Lung (tissue), 12 donors: Measurements from ENCODE around the gene RBM42. TPM values are rescaled to one million over a fixed set of nuclear protein-coding genes. Genes with fewer than 3 reads are reported as not detected.
"Not testable (repeated sequence)": the region's sequence is repeated elsewhere in the genome, so short reads cannot be mapped to it uniquely, and the experiment has no call there.

ENCODE experiments used
- ATAC-seq: fragments of 200-7000 bp; cut with Tn5 transposase; one replicate; pipeline ENCODE4 v1.9.1; 2020; ENCODE audit warnings: moderate number of reproducible peaks; ENCODE audit not compliant: insufficient read depth, low FRiP score
- DNase-seq, 3 donors: peaks; one replicate each; pipeline ENCODE4 v3.0.0-alpha.2; 2013 to 2017
- H3K27ac ChIP-seq, 2 donors: one replicate each; pipeline ENCODE4 v1.5.1; 2013; ENCODE audit warnings: mild to moderate bottlenecking in 2 of 2, moderate library complexity in 2 of 2, control low read depth in 1 of 2, inconsistent platforms in 1 of 2, low read depth in 1 of 2, low read length in 1 of 2
- H3K27me3 ChIP-seq, 3 donors: one replicate each; pipeline ENCODE4 v1.5.1; 2013; ENCODE audit warnings: low read length in 2 of 3; ENCODE audit not compliant: control insufficient read depth in 3 of 3, insufficient read depth in 3 of 3
- H3K36me3 ChIP-seq, 4 donors: one replicate each; pipeline ENCODE4 v1.5.1; 2013; ENCODE audit warnings: low read length in 4 of 4, mild to moderate bottlenecking in 1 of 4, moderate library complexity in 1 of 4; ENCODE audit not compliant: control insufficient read depth in 4 of 4, insufficient read depth in 4 of 4
- H3K4me1 ChIP-seq, 5 donors: one replicate each; pipeline ENCODE4 v1.5.1; 2013; ENCODE audit warnings: low read length in 5 of 5, mild to moderate bottlenecking in 2 of 5, moderate library complexity in 1 of 5; ENCODE audit not compliant: control insufficient read depth in 5 of 5, insufficient read depth in 5 of 5
- H3K4me3 ChIP-seq: one replicate; pipeline ENCODE4 v1.5.1; 2013; ENCODE audit warnings: mild to moderate bottlenecking, control low read depth, moderate library complexity
- H3K9ac ChIP-seq, 2 donors: one replicate each; pipeline ENCODE4 v1.5.1; 2013; ENCODE audit warnings: low read length in 2 of 2, control low read depth in 1 of 2; ENCODE audit not compliant: insufficient read depth in 1 of 2
- H3K9me3 ChIP-seq, 4 donors: one replicate each; pipeline ENCODE4 v1.5.1; 2013; ENCODE audit warnings: low read length in 3 of 4, mild to moderate bottlenecking in 1 of 4, moderate library complexity in 1 of 4; ENCODE audit not compliant: control insufficient read depth in 4 of 4, insufficient read depth in 3 of 4
- WGBS, 2 donors: extraction: QIAGEN DNeasy Blood & Tissue Kit; methylation state at CpG; one replicate each; pipeline ENCODE4 v1.1.7; 2013; 5-methylcytosine and 5-hydroxymethylcytosine counted together
- polyA plus RNA-seq, 2 donors: library from polyadenylated mRNA; stranded (reverse); fragments of 200-250 nt; gene quantifications; one replicate each; pipeline ENCODE4 v1.2.1, GENCODE V29; 2013
- total RNA-seq, 2 donors: library from RNA; depleted of rRNA in 1 of 2; stranded (reverse); fragments of >200 nt in 1 of 2; gene quantifications; one replicate each; pipeline ENCODE4 v1.2.1, GENCODE V29; 2014 to 2021
- TF ChIP-seq, protein P1 (sequence below): IDR thresholded peaks from 2 replicates; pipeline ENCODE4 v1.5.1; 2012; ENCODE audit warnings: mild to moderate bottlenecking; ENCODE audit errors: control extremely low read depth, extremely low read depth
- donor health status: control.
- donor health status: control.
- donor health status: Bipolar disorder and iron deficiency.
- donor health status: healthy.
- donor health status: DM: yes; HTN: yes; CAD: no.

Gene RBM42
- total and polyA plus RNA-seq, 4 donors, result 28.4 to 84.0 (median 73.0) TPM

- Histone ChIP-seq H3K9ac (no peak overlapping the region), H3K4me3 (no peak overlapping the region), H3K4me1 (no peaks in the 10 kb centered on the region), H3K9me3 (no peaks in the 10 kb centered on the region), H3K36me3 (no peaks in the 10 kb centered on the region), H3K27me3 (peaks cover 0 to 3% (median 0%) of the 10 kb centered on the region in 3 donors), H3K27ac (no peak overlapping the region)
- no peak for ATAC-seq
- 100% methylated on average over 1 of the region's 1 CpG for WGBS, 2 donors
- TF ChIP-seq, protein P1, sequence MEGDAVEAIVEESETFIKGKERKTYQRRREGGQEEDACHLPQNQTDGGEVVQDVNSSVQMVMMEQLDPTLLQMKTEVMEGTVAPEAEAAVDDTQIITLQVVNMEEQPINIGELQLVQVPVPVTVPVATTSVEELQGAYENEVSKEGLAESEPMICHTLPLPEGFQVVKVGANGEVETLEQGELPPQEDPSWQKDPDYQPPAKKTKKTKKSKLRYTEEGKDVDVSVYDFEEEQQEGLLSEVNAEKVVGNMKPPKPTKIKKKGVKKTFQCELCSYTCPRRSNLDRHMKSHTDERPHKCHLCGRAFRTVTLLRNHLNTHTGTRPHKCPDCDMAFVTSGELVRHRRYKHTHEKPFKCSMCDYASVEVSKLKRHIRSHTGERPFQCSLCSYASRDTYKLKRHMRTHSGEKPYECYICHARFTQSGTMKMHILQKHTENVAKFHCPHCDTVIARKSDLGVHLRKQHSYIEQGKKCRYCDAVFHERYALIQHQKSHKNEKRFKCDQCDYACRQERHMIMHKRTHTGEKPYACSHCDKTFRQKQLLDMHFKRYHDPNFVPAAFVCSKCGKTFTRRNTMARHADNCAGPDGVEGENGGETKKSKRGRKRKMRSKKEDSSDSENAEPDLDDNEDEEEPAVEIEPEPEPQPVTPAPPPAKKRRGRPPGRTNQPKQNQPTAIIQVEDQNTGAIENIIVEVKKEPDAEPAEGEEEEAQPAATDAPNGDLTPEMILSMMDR, result no peak
- DNase-seq, result no peak
These were observed 32.9 kb upstream of the RBM42 start for GRCh38 chr19:35595928-35596327.

- TF ChIP-seq, protein P1, result no peak
- no peaks in the 10 kb centered on the region for H3K36me3 ChIP-seq
- no peak for DNase-seq
- no peaks in the 10 kb centered on the region for H3K4me1 ChIP-seq
- no peak overlapping the region for H3K4me3 ChIP-seq
- 58 to 66% methylated on average over 4 of the region's 4 CpGs for WGBS, 2 donors
- no peak for ATAC-seq
- H3K27ac ChIP-seq, result no peak overlapping the region
- H3K9me3 ChIP-seq, result no peaks in the 10 kb centered on the region
- H3K9ac ChIP-seq, result no peak overlapping the region
- peaks cover 0 to 3% (median 0%) of the 10 kb centered on the region in 3 donors for H3K27me3 ChIP-seq
These were observed 32.4 kb upstream of the RBM42 start for GRCh38 chr19:35596366-35596999.

GRCh38 chr19:35601971-35602370 is 26.9 kb upstream of the RBM42 start:
- 91 to 94% methylated on average over 3 of the region's 3 CpGs for WGBS, 2 donors
- Histone ChIP-seq H3K27ac (no peak overlapping the region), H3K9ac (no peak overlapping the region)

DNA sequence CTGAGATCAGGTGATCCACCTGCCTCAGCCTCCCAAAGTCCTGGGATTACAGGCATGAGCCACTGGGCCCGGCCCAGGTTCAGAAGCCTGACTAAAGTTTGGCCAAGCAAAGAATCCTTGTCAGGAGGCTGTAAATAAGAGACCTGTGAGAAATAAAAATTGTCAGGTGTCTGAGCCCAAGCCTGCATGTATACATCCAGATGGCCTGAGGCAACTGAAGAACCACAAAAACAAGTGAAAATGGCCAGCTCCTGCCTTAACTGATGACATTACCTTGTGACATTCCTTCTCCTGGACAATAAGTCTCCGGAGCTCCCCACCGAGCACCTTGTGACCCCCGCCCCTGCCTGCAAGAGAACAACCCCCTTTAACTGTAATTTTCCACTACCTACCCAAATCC is 24.4 kb upstream of the RBM42 start:
- not testable (repeated sequence) for H3K36me3 ChIP-seq, H3K4me3 ChIP-seq, H3K27ac ChIP-seq, ATAC-seq, H3K4me1 ChIP-seq, H3K9me3 ChIP-seq, DNase-seq, H3K27me3 ChIP-seq, H3K9ac ChIP-seq
- WGBS, 2 donors, result 86 to 92% methylated on average over 4 of the region's 4 CpGs

More at GRCh38 chr19:35601971-35602370, 26.9 kb upstream of the RBM42 start:
- Histone ChIP-seq H3K9me3 (peaks cover 0 to under 1% (median 0%) of the 10 kb centered on the region in 4 donors), H3K4me1 (no peaks in the 10 kb centered on the region), H3K36me3 (no peaks in the 10 kb centered on the region), H3K27me3 (peaks cover 0 to 2% (median 0%) of the 10 kb centered on the region in 3 donors), H3K4me3 (no peak overlapping the region)
- TF ChIP-seq, protein P1, result no peak
- ATAC-seq (no peak), DNase-seq (no peak)

DNA sequence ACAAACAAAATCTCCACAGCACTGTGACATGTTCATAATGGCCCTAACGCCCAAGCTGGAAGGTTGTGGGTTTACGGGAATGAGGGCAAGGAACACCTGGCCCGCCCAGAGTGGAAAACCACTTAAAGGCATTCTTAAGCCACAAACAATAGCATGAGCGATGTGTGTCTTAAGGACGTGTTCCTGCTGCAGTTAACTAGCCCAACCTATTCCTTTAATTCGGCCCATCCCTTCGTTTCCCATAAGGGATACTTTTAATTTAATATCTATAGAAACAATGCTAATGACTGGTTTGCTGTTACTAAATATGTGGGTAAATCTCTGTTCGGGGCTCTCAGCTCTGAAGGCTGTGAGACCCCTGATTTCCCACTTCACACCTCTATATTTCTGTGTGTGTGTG is 21.7 kb upstream of the RBM42 start:
- not testable (repeated sequence) for H3K27me3 ChIP-seq, ATAC-seq, H3K4me1 ChIP-seq, H3K9ac ChIP-seq, DNase-seq, H3K4me3 ChIP-seq, H3K9me3 ChIP-seq, H3K27ac ChIP-seq, H3K36me3 ChIP-seq
- WGBS, 2 donors, result 86 to 93% methylated on average over 8 of the region's 8 CpGs
